ENCODE results near the gene BEST1.

The BEST1 gene

GRCh38 chr11:61978703-61979661 is 28.8 kb downstream of the BEST1 start:
- no peak overlapping the region for H3K27ac ChIP-seq (ENCODE audit: low read length)
- no peak overlapping the region for H3K4me2 ChIP-seq (ENCODE audit: insufficient read depth, low read length)
- no peak for ATAC-seq (ENCODE audit: insufficient read depth, low read depth)
- TF ChIP-seq CTCF (IDR thresholded peaks at IDR 0.05; ENCODE audit: borderline replicate concordance, extremely low read depth, low read length, poor library complexity, severe bottlenecking): no peak
- H3K79me2 ChIP-seq (ENCODE audit: insufficient read depth, low read length): no peaks in the 10 kb centered on the region
- H3K9ac ChIP-seq (ENCODE audit: low read depth, low read length): no peak overlapping the region
- H3K4me3 ChIP-seq (ENCODE audit: low read depth in 1 of 2, low read length in 2 of 2): no peak overlapping the region
- H3K9me3 ChIP-seq (ENCODE audit: insufficient read depth, low read length, severe bottlenecking): no peaks in the 10 kb centered on the region
- H3K4me1 ChIP-seq (ENCODE audit: insufficient read depth, low read length): no peaks in the 10 kb centered on the region
- H4K20me1 ChIP-seq (ENCODE audit: insufficient read depth, low read length): no peaks in the 10 kb centered on the region
- H3K27me3 ChIP-seq (ENCODE audit: insufficient read depth, low read length, poor library complexity): no peaks in the 10 kb centered on the region
- no peak for DNase-seq
- no peaks in the 10 kb centered on the region for H3K36me3 ChIP-seq (ENCODE audit: insufficient read depth, low read length)
- no peak overlapping the region for H2AFZ ChIP-seq (ENCODE audit: low read depth, low read length)

- no peaks in the 10 kb centered on the region for H4K20me1 ChIP-seq (ENCODE audit: insufficient read depth, low read length)
- no peak for DNase-seq
- no peak overlapping the region for H2AFZ ChIP-seq (ENCODE audit: low read depth, low read length)
- TF ChIP-seq EZH2 (IDR thresholded peaks at IDR 0.05; ENCODE audit: borderline replicate concordance, low read depth, low read length, severe bottlenecking) (no peak), CTCF (IDR thresholded peaks at IDR 0.05; ENCODE audit: borderline replicate concordance, extremely low read depth, low read length, poor library complexity, severe bottlenecking) (no peak)
- no peak overlapping the region for H3K27ac ChIP-seq (ENCODE audit: low read length)
- no peak overlapping the region for H3K9ac ChIP-seq (ENCODE audit: low read depth, low read length)
- no peak overlapping the region for H3K4me2 ChIP-seq (ENCODE audit: insufficient read depth, low read length)
- H3K4me1 ChIP-seq (ENCODE audit: insufficient read depth, low read length): no peaks in the 10 kb centered on the region
- H3K36me3 ChIP-seq (ENCODE audit: insufficient read depth, low read length): no peaks in the 10 kb centered on the region
- no peak overlapping the region for H3K4me3 ChIP-seq (ENCODE audit: low read depth in 1 of 2, low read length in 2 of 2)
- ATAC-seq (ENCODE audit: insufficient read depth, low read depth): no peak
- H3K9me3 ChIP-seq (ENCODE audit: insufficient read depth, low read length, severe bottlenecking): no peaks in the 10 kb centered on the region
- H3K79me2 ChIP-seq (ENCODE audit: insufficient read depth, low read length): no peaks in the 10 kb centered on the region
- peaks cover 2% of the 10 kb centered on the region for H3K27me3 ChIP-seq (ENCODE audit: insufficient read depth, low read length, poor library complexity)
Measured at GRCh38 chr11:61980783-61981541, 30.8 kb downstream of the BEST1 start.

- H2AFZ ChIP-seq (ENCODE audit: low read depth, low read length): no peak overlapping the region
- H3K27me3 ChIP-seq (ENCODE audit: insufficient read depth, low read length, poor library complexity): peaks cover 3% of the 10 kb centered on the region
- no peaks in the 10 kb centered on the region for H4K20me1 ChIP-seq (ENCODE audit: insufficient read depth, low read length)
- TF ChIP-seq CTCF (IDR thresholded peaks at IDR 0.05; ENCODE audit: borderline replicate concordance, extremely low read depth, low read length, poor library complexity, severe bottlenecking): no peak
- no peak for TF ChIP-seq EZH2 (IDR thresholded peaks at IDR 0.05; ENCODE audit: borderline replicate concordance, low read depth, low read length, severe bottlenecking)
- no peak overlapping the region for H3K9ac ChIP-seq (ENCODE audit: low read depth, low read length)
- DNase-seq: no peak
- no peaks in the 10 kb centered on the region for H3K9me3 ChIP-seq (ENCODE audit: insufficient read depth, low read length, severe bottlenecking)
- no peaks in the 10 kb centered on the region for H3K79me2 ChIP-seq (ENCODE audit: insufficient read depth, low read length)
- no peak overlapping the region for H3K4me2 ChIP-seq (ENCODE audit: insufficient read depth, low read length)
- H3K36me3 ChIP-seq (ENCODE audit: insufficient read depth, low read length): no peaks in the 10 kb centered on the region
- ATAC-seq (ENCODE audit: insufficient read depth, low read depth): no peak
- H3K4me1 ChIP-seq (ENCODE audit: insufficient read depth, low read length): no peaks in the 10 kb centered on the region
- H3K4me3 ChIP-seq (ENCODE audit: low read depth in 1 of 2, low read length in 2 of 2): no peak overlapping the region
- H3K27ac ChIP-seq (ENCODE audit: low read length): no peak overlapping the region
Measured at GRCh38 chr11:61983419-61983818, 33.3 kb downstream of the BEST1 start.

Measured in DND-41 (cell line).